Ovary (tissue), 3 donors: Measurements from ENCODE around the gene SRSF10.

Experiments
- POLR2A ChIP-seq: fragments of 450-650 bp; IDR thresholded peaks from one replicate; pipeline ENCODE4 v1.6.1; 2017; ENCODE audit warnings: antibody characterized with exemption, mild to moderate bottlenecking, moderate library complexity
- TF ChIP-seq, protein P1 (sequence below), 3 donors: fragments of 450-650 bp in 2 of 3; fragments of 200-600 bp in 1 of 3; IDR thresholded peaks; one replicate each; pipeline versions ENCODE4 v1.5.1 to v1.8.0; 2016 to 2022; ENCODE audit warnings: antibody characterized with exemption in 3 of 3, mild to moderate bottlenecking in 1 of 3
- donor health status: DM: no; HTN: no; CAD: no.

DNA sequence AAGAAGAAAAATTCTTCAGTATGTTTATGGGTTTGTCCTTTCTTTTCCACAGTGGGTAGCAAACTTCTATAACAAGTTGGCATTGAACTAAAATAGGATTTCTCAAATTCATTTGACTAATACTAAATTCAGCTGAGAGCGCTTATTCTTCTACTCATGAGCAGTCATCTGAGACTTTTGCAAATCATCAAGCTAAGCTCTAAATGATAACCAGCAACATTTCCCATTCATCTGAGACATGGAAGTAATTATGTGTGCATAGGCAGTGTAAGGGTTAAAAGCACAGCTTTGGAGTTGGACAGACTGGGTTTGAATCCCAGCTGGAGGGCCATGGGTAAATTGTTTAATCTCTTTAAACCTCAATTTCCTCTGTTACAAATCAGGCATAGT lies 48.6 kb downstream of the SRSF10 start:
- TF ChIP-seq POLR2A = no peak
- TF ChIP-seq, protein P1, sequence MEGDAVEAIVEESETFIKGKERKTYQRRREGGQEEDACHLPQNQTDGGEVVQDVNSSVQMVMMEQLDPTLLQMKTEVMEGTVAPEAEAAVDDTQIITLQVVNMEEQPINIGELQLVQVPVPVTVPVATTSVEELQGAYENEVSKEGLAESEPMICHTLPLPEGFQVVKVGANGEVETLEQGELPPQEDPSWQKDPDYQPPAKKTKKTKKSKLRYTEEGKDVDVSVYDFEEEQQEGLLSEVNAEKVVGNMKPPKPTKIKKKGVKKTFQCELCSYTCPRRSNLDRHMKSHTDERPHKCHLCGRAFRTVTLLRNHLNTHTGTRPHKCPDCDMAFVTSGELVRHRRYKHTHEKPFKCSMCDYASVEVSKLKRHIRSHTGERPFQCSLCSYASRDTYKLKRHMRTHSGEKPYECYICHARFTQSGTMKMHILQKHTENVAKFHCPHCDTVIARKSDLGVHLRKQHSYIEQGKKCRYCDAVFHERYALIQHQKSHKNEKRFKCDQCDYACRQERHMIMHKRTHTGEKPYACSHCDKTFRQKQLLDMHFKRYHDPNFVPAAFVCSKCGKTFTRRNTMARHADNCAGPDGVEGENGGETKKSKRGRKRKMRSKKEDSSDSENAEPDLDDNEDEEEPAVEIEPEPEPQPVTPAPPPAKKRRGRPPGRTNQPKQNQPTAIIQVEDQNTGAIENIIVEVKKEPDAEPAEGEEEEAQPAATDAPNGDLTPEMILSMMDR (IDR thresholded peaks at IDR 0.05) = no peak
